Renal pelvis (tissue), 4 donors: ENCODE data around the gene PRKAR2B. TPM values are rescaled to one million over a fixed set of nuclear protein-coding genes. Genes with fewer than 3 reads are reported as not detected.

Source experiments
- DNase-seq: peaks from one replicate; pipeline ENCODE4 v3.0.0-alpha.2; 2013
- polyA plus RNA-seq, 3 donors: library from polyadenylated mRNA; unstranded; fragments of 120-200 nt; gene quantifications; one replicate each; pipeline ENCODE4 v1.2.1, GENCODE V29; 2013; ENCODE audit not compliant: insufficient read length in 3 of 3

Gene PRKAR2B
- polyA plus RNA-seq, 3 donors: 33.3 to 38.0 (median 37.4) TPM

DNA sequence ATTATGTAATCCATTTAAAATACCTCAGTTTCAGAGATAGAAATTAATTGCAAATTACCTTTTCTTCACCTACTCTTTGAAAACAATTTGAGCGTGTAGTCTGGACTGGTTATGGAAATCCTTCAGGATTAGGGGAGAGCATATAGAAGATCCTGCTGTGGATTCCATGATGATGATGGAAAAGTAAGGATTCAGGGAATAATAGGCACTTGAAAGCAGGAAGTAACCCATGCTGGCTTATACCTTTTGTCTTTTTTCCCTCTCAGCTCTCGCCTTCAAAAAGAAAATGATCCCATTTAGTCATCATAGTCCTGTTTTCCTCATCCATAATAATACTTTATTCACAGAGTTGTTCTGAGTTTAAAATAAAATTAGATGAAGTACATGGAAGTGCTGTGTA, 128.7 kb downstream of the PRKAR2B start:
- no peak for DNase-seq

DNA sequence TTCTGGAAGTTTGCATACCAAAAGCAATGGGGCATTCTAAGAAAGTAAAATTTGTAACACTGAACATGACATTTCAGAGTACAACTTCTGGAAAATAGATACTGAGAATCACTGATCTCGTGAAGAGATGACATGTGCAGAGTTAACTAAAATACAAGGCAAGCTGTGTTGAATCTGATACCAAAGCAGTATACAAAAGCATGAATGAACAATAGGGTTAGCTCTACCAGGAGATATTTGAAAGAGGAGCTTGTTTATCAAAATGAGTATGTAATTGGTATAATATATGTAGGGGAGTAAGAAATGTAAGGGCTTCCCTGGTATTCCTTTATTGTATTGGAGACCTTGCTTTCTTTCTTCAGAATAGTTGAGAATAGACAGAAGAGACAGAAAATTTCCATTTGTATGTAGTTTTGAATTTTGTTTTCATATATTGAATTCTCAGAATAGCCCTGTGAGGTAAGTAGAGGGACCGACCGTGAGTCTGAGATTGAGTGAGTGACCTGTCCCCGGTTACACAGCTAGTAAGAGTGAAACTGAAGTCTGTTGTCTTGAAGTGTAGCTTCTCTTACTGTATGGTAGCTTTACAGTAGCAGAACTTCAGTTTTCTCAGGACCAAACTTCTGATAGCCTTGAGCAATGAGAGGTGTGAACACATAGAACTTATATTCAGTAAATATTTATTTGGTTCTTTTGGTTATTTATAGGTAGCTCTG, 129.3 kb downstream of the PRKAR2B start:
- DNase-seq: no peak

- no peak for DNase-seq
These were observed 135.0 kb downstream of the PRKAR2B start for GRCh38 chr7:107179326-107180164.

DNA sequence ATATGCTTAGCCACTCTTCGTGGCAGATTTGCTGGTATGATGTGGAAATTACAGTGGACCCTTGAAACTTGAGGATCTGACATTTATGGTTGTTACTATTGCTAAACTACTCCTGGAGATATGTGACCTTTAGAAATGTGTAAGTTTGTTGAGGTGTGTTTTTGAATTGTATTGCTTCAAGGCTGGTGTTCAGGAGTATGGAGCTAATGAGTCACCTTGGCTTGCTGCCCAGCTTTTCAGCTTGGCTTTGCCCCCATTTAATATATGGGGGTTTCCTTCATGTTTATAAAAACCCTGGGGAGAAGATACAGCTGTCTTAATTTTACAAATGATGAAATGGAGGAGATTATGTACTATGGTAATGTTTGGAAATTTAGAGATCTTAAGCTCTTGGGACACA, 135.9 kb downstream of the PRKAR2B start:
- DNase-seq: no peak

GRCh38 chr7:107181172-107181571, 136.7 kb downstream of the PRKAR2B start:
- no peak for DNase-seq

DNA sequence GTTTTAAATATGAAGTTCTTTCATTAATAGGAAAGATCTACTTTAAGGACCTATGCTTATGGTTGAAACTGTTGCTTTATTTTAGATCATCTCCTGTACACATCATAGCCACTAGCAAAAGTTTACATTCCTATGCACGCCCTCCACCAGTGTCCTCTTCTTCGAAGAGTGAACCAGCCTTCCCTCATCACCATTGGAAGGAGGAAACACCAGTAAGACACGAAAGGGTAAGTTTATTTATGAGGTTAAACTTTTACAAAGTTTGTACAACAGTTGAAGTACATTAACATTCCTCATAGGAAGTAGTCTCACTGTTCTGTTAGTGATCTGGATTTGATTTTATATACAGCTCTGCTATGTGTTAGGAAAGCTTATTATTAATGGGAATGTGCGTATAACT, 141.2 kb downstream of the PRKAR2B start:
- DNase-seq: no peak

GRCh38 chr7:107186240-107186639, 141.7 kb downstream of the PRKAR2B start:
- DNase-seq: no peak

- DNase-seq: no peak
These were observed 143.3 kb downstream of the PRKAR2B start for GRCh38 chr7:107187774-107188173.

DNA sequence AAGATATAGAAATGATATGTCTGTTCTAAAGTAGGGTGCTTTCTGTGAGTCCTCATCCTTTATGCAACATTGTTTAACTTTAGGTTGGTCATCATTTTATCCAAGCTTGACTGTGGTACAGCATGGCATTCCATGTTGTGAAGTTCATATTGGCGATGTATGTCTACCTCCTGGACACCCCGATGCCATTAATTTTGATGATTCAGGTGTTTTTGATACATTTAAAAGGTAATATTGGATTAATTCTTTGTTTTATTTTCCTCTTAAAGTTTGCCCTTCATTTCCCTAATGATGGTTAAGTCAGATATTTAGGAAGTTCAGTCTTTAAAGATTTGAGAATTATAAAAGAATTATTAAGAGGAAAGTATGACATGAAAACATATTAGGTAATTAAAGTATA, 145.6 kb downstream of the PRKAR2B start:
- DNase-seq: no peak

- no peak for DNase-seq
These were observed 149.5 kb downstream of the PRKAR2B start for GRCh38 chr7:107194052-107194451.

- DNase-seq: no peak
These were observed 152.5 kb downstream of the PRKAR2B start for GRCh38 chr7:107196834-107197610.

- peak; percentile 11 for DNase-seq
These were observed 157.4 kb downstream of the PRKAR2B start for GRCh38 chr7:107201795-107202450.

- DNase-seq: no peak
These were observed 159.1 kb downstream of the PRKAR2B start for GRCh38 chr7:107203607-107204006.

DNA sequence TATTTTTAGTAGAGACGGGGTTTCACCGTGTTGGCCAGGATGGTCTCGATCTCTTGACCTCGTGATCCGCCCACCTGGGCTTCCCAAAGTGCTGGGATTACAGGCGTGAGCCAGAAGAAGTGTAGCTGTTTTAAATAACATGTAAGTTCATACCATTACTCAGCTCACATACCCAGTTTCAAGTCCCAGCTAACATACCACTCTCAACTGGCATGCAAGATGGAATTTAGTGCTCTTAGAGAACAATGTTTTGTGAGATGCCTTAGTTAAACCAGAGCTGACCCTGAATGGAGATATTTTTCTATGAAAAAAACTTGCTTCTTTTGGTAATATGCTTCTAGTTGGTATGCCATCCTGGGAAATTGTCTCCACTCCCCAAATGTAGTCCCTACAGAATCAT, 161.6 kb downstream of the PRKAR2B start:
- DNase-seq: no peak

- no peak for DNase-seq
These were observed 162.2 kb downstream of the PRKAR2B start for GRCh38 chr7:107206706-107207105.

DNA sequence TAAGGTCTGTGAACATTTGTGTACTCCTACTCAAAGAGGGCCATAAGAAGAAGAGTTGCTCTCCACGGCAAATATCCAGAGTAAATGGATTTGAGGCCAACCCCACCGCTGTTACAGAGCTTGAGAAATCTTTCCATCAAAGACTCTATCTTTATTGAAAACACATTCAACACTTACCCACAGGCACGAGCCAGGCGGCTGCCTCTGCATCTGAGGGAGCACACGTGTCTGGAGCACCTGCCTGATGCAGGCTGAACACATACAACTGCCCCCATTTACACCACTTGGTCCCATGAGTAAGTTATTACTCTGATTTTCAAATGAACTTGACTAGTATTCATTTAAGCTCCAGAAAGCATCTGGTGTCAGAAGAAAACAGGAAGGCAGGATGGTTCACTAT, 163.0 kb downstream of the PRKAR2B start:
- no peak for DNase-seq

- no peak for DNase-seq
These were observed 163.6 kb downstream of the PRKAR2B start for GRCh38 chr7:107208024-107208521.

GRCh38 chr7:107208563-107208962, 164.1 kb downstream of the PRKAR2B start:
- no peak for DNase-seq

DNA sequence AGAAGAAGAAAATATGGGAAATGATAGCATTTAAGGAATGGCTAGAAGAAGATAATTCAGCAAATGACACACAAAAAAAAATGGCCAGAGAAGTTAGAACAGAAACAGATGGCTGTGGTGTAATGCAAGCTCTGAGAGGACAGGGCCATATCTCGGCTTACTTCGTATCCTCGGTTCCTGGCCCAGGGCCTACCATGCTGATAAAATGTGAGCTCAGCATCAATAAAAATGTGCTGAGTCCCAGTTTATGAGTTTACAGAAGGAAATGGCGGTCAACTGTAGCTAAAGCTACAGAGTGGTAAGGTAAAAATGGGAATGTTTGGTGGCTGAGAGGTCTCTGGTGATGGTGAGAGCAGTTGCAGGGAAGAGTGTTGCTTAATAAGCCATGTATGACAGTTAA, 165.1 kb downstream of the PRKAR2B start:
- DNase-seq: no peak

DNA sequence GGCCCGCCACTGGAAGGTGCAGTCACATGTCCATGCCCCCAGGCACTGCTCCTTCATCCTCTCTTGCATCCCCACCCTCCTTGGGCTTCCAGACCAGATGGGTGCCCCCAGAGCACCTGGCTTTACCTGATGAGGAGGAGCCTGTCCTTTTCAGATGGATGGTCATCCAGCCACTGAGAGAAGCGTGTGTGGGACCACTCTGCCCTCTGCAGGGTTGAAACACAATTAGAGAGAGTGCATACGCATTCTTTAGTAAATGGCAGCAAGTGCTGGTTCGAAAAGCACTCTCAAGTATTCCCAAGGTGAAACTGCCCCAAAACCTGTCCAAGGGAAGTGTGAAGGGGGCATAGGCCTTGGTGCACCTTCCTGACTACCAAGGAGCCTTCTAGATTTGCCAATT, 165.9 kb downstream of the PRKAR2B start:
- no peak for DNase-seq
